HG02938 (cell line): ENCODE data around the gene CHAC1.

ENCODE experiments used
- ATAC-seq: cut with Tn5 transposase; IDR thresholded peaks from one replicate; pipeline ENCODE4 v1.9.1; 2021; ENCODE audit warnings: mild to moderate bottlenecking, moderate library complexity; ENCODE audit not compliant: unreplicated experiment

Gene CHAC1, protein sequence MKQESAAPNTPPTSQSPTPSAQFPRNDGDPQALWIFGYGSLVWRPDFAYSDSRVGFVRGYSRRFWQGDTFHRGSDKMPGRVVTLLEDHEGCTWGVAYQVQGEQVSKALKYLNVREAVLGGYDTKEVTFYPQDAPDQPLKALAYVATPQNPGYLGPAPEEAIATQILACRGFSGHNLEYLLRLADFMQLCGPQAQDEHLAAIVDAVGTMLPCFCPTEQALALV

DNA sequence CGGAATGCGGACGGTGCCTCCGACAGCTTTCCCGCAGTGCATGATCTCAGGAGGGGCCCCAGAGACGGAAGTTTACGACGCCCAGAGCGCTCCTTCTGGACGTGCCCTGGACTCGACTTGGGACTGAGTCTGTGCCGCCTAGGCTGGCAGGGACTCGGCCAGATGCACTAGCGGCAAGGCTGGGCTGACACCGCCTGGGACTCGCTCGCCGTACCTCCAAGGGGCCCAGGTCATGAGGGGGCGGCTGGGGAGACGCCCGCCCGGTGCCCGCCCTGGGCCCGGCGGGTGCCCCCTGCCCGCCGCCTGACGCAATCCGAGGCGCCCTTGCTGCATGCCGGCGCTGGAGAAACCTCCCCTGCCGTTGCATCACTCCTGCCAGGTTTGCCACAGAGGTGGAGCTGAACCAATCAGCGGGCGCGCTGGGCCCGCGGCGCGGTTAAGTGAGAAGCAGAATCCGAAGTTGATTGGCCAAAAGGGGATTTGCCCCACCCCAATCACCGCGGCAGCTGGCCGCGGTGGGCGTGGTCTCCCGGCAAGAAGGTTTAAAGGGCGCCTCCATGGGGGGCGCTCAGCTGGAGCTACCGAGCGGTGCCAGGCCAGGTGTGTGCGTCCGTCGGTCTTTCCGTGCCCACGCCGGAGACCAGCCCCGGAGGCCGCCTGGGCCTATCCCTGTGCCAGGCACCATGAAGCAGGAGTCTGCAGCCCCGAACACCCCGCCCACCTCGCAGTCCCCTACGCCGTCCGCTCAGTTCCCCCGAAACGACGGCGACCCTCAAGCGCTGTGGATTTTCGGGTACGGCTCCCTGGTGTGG lies at the start of gene CHAC1:
TSS of gene CHAC1 (plus strand) at position 571 of the 812 bp plus-strand sequence. CDS start at position 684, 113 bp downstream.
- peak; percentile 87 for ATAC-seq

DNA sequence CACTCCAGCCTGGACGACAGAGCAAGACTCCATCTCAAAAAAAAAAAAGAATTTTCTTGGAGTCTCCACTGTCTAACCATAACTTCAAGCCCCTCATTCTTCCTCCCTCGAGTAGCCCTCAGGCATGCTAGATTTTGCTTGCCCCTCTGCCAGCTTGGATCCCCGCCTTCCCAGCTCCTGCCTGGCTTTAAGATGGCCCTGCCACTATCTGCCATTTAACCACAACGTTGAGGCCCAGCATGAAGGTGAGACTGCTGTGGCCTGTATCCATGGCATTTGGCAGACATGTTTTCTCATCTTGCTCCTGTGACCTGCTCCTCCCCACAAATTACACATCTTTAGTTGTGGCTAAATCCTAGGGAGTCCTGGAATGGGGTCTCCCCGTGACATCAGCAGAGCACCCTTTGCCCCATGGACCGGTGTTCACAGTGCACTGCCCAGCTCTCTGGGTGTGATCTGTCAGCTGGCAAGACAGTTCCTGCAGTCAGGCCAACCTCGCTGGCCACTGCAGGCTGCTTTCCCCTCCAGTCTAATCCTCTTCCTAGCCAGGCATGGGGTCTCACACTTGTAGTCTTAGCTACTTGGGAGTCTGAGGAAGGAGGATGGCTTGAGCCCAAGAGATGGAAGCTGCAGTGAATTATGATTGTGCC lies 48.6 kb upstream of the CHAC1 start:
- ATAC-seq: no peak

DNA sequence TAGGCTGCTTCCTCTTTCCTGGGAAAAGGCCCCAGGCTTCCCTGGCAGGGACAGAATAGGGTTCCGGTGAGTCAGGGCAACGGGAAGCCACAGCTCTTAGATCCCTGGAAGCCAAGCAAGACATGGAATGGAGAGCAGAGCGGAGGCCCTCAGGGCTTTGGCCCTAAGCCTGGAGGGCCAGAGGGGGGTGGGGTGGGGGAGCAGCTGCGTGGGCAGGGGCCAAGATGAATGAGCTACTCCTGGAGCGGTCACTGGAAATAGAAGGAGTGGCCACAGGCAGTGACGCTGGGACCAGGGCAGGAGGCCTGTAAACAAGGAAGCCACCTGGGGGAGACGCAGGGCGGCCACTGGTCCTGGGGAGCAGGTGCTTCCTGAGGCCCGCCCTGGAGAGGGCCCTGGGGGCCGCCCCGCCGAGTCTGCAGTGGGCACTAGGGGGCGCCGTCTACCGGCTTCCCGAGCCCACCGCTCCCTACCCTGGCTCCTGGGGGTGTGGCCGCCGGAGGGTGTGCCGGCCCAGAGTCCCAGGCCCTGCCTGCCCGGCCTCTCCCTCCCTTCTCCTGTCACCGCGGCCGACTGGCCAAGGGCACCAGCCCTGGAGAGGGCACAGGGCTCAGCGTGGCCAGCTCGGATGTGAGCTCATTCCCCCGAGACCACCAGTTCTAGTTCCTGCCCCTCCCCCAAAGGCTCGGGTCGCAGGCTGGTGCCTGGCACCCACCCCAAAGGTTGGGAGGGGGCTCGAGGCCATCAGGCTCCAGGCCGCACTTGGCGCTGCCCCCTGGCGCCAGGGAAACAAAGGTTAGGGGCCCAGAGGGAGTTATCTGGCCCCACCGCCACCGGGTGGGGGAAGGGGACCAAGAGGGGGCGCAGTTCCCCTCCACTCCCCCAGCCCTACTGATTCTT lies 46.9 kb upstream of the CHAC1 start:
- peak; percentile 41 for ATAC-seq

DNA sequence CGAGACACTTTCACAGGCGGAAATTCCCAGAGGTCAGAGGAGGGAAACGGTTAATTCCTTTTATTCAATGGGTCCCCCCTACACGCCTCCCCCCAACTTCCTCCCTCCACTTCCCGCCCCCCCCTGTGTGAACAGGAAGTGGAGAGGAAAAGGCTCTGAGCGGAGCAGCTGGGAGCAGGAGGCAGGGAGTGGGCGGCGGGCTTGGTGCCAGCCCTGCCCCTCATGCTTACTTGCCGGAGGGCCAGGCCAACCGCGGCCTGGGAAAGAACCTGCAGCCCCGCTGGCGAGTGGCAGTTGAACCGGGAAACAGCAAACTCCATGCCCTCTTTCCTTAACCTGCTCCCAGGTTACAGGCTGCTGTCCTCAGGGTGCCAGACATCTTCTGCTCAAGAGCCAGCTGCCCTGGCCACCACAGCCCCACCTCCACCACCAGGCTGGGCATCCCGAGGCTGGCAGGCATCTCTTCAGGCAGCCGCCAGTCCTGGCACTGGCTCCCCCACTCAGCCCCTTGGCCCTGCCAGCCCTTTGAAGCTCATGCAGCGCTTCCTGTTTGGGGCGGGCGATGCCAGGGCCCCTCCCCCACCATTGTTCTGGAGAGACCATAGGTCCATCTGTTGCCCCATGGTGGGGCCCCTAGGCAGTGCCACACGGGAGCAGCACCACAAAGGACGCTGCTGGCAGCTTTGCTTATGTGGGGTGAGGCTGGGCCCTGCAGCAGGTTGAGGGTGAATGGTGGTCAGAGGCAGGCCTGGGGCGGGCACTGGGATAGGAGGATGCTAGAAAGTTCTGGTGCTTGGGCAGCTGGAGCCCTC lies 46.1 kb upstream of the CHAC1 start:
- no peak for ATAC-seq

DNA sequence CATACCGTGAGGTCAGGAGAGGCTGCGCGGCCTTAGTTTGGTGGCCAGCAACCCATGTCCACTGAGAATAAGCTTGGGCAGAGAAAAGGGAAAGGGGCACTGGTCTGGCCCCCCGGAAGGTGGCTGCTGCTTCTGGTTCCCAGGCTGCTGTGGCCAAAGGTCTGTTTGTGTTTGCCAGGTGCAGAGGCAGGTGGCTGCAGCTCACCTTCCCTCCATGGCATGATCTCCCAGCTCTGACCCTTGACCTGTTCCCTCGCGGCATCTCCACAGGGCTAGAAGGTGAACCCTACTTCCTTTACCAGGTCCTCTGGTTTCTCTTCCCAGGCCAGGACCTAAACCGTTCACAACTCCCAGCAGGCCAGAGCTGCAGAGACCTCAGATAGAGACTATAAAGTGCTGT lies 45.2 kb upstream of the CHAC1 start:
- no peak for ATAC-seq

DNA sequence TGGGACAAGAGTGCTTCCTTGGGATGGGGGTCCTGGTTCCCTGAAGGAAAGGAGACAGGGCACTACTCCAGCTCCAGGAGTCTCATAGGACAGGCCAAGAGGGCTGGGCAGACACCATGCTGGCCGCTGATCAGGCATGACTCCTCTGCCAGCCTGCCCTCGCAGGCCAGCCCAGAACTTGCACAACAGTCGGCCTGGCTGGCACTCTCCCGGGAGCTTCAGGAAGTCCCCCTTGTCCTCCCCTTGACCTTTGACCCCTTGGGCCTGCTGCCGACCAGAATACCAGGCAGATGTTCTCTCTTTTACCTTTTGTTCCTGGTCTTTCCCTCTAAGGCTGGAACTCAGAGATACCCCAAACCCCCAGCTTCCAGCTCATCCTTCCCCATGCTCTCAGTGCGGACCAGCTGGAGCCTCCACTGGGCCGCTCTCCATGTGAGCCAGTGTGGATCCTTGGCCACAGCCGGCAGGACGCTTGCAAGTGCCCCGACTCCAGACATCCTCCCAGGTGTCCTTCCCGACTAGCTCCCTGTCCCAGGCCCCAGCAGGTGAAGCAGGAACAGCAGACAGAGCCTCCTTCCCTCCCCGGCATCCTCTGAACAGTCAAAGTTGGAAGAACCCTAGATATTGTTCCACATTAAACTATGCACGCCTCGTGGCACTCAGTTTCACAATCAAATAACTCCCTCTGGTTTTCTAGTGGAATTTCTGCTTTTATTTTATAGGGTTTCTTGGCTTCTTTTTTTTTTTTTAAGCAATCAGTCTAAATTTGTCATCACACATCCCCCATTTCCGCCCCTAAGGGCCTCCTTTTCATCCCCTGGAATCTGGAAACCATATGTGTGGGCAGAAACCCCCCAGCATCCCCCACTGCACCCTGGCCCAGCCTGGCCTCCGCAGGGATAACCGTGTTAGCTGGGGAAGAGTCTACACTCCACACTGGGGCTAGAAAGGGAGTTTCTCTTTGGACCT lies 43.3 kb upstream of the CHAC1 start:
- no peak for ATAC-seq

DNA sequence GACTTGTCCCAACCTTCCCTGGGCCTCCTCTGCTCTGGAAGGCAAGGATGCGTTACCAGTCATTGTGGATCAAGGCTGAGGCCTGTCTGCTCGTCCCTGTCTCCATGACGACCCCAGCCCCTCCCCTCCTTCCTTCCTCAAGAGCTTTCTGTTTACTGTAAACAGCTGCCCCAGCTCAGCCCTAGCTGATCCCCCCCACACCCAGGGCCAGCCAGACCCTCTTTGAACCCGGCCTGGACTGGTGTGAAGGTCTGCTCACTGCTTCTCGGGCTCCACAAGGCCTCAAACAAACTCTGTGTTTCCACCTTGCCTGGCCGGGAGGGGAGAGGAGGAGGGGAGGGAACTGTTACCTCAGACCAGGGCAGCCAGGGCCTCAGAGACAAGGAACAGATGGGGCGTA lies 42.1 kb upstream of the CHAC1 start:
- ATAC-seq: no peak

DNA sequence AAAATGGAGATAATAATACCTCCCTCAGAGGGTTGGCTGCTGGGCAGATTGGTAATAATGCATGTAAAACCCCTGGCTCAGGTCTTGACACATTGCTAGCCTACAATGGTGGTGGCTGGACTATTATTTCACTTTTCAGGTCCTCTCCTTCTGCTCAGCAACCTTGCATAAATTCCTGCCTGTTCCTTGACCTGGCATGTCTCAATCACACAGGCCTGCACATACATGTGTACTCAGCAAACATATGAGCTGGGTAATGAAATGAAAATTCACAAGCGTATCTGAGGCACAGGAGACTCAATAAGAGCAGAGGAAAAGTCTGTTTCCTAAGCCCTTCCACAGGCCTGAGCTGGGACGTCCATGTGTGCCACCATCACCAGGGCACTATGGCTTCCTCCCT lies 41.6 kb upstream of the CHAC1 start:
- ATAC-seq: no peak

DNA sequence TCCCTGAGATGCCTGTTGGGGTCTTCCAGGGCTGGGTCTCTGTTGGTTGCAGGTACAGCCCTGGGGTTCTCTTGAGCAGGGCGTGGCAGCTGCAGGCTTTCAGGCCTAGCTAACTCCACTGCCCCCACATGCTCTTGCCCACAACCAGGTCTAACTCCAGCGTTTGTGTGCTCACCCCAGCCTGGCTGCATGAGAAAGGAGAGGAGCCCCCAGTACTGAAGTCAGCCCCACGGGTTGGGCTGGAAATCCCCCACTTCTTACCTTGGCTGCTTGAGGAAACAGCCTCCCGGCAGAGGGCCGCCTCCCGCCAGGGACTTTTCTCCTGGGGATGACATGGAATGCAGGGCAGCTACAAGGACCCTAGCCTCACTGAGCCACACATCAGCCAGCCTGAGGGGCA lies 40.8 kb upstream of the CHAC1 start:
- no peak for ATAC-seq

DNA sequence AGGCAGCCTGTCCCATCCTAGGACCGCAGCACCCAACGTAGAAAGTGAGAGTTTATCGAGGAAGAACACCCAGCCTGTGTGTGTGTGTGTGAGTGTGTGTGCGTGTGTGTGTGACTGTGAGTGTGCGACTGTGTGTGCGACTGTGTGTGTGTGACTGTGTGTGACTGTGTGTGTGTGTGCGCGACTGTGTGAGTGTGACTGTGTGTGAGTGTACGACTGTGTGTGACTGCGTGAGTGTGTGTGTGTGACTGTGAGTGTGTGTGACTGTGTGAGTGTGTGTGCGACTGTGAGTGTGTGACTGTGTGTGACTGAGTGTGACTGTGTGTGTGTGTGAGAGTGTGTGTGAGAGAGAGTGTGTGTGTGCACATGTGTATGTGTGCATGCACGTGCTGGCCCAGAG lies 39.3 kb upstream of the CHAC1 start:
- no peak for ATAC-seq

DNA sequence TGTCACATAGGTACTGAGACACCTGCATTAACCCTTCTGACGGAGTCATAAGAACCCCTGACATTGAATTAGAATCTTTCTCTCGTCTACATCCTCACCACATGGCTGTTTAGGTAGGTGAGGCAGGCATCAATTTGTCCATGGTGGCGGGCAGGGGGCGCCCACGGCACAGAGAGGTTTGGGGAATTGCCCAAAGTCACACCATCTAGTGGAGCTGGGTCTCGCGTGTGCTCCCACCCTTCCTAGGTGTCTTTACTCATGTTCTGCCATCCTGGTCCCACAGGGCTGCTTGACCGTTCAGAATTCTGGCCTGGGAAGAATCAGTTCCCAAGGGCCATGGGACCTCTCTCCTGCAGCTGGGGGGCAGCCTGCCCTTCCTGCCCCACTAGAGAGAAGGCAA lies 38.8 kb upstream of the CHAC1 start:
- no peak for ATAC-seq

DNA sequence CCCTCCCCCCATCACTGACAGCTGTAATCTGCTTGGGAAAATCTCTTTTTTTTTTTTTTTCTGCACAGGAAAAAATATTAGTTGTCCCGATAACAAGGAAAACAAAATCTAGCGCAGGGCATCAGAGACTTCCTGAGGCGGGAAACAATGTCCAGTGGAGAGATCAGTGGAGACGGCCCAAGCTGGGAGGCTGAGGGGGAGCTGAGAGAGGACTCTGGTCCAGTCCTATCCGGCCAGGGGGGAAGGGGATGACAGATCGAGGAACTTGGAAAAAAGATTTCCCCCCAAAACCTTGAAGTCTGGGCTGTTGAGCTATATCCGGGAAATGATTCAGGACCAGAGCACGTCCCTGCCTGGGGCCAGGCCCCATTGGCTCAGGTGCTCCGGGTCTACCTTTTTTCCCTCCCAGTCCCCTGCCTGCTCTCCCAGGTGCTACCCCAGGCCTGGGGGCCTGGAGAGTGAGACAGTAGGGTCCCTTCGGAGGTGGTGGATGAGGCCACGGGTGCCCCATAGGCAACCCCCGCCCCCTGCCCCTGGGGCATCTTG lies 38.1 kb upstream of the CHAC1 start:
- no peak for ATAC-seq

DNA sequence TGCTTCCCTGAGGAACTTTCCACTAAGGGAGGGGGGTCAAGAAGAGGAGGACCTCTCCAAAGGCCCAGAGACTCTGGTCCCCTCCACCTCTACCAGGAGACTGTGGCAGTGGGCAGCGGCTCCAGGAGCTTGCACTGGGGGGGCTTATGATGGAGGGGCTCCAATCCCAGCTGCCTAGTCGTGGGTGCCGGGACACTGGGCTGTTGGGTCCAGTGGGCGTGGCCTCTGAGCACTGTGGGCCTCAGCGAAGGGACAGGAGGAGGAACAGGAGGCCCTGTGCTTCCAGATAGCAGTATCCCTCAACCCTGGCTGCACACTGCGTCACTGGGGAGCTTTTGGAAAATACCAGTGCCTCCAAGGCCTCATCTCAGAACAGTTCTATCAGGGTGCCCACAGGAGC lies 37.6 kb upstream of the CHAC1 start:
- ATAC-seq: no peak

DNA sequence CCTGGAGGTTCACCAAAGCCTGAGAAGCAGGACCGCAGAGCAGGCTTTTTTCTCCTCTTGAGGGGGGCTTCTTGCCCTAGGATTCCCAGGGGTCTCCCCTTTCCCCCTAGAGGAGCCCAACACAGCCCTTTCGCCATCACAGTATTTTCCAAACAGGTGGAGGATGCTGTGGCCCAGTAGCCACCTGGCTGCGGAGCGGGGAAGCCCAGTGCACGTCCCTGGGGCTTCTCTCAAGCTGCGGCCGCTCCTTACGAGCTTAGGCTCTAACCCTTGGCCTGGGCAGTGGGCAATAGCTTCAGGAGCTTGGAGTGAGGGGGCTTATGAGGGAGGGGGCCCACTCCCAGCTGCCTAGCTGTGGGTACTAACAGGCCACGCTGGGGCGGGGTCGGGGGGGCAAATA lies 35.7 kb upstream of the CHAC1 start:
- no peak for ATAC-seq

DNA sequence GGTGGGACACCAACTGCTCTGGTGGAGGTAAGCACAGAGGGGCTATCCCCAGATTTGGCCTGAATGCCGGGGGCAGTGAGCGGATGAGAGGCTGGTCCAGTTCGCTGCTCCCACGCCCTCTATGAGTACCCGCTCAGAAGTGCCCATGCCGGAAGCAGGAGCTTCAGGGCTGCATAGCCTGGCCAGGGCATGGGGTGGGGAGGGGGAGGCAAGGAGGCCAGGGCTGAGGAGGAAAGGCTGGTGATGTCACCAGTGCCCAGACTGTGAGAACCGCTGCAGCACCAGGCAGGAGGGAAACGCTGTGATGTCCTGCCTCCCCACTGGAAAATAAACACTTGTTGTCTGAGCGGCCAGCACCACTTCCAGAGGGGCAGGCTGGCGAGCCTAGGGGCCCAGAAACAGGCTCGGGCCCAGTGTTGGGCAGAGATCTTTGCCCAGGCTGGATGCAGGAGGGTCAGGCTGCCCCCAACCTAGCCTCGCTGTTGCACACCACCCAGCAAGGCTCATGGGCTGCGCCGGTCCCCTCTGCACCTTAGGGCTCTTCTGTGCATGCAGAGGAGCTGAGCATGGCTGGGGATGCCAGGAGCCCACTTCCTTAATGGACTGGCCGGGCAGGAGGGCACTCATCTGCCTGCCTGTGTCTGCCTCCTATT lies 35.0 kb upstream of the CHAC1 start:
- ATAC-seq: no peak

DNA sequence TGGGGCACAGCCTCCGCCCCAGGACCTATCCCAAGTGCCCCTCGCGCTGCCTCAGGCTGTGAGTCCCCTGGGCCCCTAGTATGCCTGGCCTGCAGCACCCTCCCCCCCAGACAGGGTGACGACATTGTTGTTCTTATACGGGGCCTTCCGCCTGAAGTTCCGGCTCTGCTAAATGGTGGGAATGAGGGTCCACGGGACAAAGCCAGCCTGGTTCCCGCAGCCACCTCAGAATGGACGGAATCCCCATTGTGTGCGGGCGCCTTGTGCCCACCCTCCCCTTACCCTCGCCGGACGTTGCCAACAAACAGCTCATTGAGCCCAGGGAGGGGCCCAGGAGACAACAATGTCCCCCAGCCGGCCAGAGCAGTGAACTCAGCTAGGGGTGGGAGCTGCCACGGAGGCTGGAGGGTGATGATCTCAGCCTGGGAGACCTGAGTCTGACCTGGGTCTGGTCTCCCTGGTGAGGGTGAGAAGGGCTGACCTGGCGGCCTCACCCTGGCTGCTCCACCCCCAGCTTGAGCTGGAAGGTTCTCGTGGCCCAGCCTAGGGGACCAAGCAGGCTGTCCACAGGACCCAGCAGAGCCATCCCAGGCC lies 34.4 kb upstream of the CHAC1 start:
- ATAC-seq: no peak

DNA sequence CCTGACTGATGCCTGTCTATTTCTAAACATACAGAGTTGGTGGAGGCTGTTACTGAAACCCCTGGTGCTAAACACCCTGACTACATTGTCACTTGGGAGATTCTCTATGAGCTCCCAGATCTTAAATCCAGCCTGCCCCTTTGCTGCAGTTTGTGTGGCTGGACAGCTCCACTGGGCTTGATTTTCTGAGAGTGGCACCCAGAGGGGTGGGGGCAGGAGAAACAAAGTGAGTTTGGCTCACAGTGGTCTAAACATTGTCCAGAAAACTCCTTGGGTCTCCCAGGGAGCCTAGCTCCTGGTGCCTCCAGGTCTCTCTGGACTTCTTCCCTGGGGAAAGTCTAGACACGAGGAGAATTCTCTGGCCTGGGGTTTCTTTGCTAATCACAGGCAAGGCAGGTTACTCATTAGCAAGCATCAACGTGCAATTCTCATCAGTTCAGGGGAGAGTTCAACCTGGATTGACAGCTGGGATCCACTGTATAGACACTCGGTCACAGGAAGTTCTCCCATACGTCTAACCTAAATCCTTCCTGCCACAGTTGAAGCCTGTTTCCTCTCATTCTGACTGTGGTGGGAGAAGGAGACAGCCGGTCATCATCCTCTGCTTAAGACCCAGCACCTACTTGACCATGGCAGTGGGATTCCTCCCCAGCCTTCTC lies 31.2 kb upstream of the CHAC1 start:
- ATAC-seq: no peak
